Renal pelvis (tissue), 4 donors: ENCODE results near the gene FNIP2. TPM values are rescaled to one million over a fixed set of nuclear protein-coding genes. Genes with fewer than 3 reads are reported as not detected.

ENCODE experiments used
- DNase-seq: peaks from one replicate; pipeline ENCODE4 v3.0.0-alpha.2; 2013
- polyA plus RNA-seq, 3 donors: library from polyadenylated mRNA; unstranded; fragments of 120-200 nt; gene quantifications; one replicate each; pipeline ENCODE4 v1.2.1, GENCODE V29; 2013; ENCODE audit not compliant: insufficient read length in 3 of 3

The FNIP2 gene
- polyA plus RNA-seq, 3 donors: 42.8 to 43.6 (median 43.0) TPM

DNA sequence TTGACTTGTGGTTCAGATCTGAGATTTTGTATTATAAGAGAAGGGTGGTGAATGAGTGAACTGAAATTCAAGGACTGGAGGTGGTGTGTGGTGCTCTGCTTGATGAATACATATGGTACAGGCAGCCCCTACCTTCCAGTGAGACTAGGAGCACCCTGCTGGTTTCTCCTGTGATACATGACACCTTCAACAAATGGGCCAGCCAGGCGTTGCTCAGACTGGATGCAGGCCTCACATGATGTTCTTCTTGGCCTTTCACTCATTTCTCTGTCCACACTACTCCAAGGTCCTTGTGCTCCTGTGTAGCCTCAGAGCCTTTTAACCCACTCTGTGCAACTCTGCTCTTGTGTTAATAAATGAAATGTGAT is 67.2 kb downstream of the FNIP2 start:
- no peak for DNase-seq

DNA sequence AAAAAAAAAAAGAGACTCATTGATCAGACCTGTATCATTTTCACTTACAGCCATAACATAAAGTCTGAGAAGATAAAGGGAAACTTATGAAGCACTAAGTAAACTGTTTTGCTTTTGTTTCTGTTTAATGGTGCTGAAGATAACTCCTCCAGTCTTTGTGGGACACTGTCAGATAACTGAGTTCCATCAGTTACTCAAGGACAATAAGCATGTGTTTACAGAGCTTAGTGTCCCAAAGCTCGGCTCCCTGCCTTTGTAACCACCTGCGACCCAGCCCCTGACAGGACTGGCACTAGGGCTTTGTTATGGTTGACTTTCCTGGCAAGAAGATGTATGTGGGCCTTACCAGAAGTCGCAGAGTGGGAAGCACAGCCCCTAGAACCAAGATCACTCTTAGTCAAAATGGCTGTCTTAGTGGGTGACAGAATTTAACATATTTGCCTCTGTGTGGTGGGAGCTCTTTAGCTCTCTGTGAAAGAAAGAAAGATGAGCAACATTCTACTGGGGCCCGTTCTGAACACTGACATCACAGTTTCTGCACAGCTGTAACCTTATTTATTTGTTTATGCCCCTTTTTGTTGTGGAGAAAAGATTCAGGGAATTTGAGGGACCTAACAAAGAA is 68.1 kb downstream of the FNIP2 start:
- DNase-seq: no peak

DNA sequence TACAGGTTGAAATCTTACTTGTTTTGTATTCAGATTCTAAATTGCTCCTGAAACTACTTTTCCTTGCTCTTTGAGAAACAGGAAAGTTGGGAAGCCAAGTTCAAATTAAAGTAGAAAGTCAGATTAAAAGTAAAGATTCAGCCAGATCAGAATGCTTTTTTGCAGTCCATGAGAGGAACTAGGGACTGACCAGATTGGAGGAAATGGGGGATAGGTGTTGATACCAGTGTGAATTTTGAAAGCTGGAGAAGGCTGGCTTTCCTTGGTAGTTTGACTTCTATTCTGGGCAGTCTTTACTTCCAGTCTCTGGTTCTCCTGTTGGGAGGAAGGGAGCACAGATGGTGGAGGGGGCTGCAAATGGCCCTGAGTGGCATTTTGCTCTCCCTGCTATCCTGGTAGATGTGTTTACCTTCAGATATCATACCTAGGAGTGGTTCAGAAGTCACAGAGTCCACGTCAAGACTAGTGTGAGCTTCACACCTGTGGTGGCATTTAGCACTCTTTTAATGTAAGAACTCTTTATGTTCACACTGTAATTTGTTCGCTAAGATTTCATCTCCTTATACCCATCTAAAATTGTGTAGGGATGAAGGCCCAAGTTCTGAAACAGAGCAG is 68.8 kb downstream of the FNIP2 start:
- no peak for DNase-seq

DNA sequence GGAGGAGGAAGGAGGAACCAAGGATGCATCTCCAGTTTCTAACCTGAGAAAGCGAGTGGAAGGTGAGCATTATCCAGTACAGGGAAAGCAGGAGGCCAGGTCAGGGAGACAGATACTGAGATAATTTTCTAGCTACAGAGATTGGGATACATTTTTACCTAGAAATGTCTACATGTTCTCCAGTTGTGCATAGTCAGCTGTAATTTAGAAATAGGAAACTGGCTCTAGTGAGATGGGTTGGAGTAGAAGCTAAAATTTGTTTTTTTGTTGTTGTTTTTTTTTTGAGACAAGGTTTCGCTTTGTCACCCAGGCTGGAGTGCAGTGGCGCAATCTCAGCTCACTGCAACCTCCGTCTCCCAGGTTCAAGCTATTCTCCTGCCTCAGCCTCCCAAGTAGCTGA is 71.3 kb downstream of the FNIP2 start:
- no peak for DNase-seq

DNA sequence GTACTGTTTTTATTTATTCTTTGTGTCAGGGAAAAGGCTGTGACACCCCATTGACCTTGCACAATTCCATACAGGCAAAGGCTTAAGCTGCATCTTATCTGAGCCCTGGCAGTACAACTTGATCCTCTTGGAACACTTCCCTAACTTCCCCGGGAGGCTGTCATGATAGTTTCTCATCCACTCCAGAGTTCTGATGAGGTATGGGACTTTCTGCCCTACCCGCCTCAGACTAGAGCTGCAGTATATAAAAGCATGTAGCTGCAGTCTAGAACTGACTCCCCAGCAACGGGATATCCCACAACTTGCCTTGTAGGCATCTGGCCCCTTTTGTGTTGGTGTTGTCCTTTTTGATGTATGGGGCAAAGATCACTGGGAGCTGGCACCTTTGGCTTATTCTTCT is 72.7 kb downstream of the FNIP2 start:
- DNase-seq: no peak

DNA sequence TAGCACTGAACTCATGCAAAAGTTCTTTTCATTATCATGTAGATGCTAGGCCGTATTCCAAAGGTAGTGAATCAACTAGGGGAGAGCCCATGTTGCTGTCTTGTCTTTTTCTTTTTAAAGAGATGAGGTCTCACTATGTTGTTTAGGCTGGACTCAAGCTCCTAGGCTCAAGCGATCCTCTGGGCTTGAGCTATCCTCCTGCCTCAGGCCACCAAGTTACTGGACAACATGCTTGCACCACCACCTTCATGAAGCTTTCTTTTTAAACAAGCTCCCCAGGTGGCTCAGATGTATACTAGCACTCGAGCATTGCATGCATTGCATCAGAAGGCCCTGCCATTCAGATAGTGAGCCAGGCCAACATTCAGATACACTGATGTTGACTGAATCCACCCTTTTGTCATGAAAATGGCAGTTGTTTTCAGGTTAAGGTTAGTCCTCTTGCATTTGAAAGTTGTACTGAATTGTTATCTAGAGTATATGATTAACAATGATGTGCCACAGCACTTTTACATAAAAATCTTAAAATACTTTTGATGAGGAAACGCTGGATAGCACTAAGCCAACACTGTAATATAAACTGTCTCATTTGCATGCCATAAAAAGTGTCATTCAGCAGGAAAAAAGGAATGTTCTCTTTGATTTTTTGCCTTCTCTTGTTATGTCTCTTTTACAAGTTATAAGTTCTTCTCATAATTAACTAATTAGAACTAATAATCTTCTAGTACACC is 76.7 kb downstream of the FNIP2 start:
- no peak for DNase-seq

DNA sequence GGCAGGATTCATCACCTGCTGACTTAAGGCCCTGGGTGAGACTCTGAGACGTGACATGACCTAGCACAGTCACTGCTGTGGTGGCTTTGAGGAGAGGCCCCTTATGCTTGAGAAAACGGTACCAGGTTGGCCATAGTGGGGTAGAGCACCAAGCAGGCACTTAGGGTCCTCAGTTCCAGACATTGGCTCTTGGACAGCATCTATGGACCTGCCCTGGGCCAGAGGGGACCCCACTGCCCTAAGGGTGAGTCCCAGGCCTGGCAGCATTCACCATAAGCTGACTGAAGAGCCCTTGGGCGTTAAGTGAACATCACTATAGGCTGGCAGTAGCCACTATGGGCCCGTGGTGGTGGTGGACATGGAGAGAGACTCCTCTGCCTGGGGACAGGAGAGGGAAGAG is 78.7 kb downstream of the FNIP2 start:
- no peak for DNase-seq

DNA sequence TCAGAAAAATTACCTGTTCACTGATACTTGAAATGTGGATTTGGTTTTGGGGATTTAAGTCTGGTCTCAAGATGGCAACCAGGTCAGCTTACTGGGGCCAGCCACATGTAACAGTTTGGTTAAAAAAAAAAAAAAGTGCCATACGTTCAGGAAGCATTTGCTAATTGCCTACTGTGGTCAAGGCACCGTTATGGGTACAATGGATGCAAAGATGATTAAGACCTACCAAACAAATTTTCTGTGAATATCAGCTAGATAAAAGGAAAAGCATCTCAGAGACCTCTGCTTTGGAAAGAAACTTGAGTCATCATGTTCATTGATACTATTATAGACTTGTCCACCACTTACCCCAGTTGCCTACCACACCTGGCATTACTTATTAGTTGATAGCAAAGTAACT is 80.9 kb downstream of the FNIP2 start:
- no peak for DNase-seq

DNA sequence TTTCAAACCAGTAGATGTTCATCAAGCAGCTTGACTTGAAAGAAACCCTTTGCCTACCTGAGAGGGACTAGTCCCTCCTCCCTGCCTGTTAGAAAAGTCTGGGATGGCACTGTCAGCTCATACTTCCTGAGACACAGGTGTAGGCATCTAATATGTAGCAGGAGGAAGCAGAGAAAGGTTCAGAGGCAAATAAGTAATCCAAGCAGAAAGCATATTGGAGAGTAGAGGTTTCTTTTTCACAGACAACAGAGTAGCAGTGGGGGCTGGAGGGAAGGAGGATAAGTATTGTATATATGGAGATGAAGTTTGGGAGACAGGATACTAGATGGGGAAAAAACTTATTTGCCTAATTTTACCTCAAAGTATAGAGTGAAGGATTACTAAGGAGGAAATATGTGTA is 81.5 kb downstream of the FNIP2 start:
- no peak for DNase-seq

DNA sequence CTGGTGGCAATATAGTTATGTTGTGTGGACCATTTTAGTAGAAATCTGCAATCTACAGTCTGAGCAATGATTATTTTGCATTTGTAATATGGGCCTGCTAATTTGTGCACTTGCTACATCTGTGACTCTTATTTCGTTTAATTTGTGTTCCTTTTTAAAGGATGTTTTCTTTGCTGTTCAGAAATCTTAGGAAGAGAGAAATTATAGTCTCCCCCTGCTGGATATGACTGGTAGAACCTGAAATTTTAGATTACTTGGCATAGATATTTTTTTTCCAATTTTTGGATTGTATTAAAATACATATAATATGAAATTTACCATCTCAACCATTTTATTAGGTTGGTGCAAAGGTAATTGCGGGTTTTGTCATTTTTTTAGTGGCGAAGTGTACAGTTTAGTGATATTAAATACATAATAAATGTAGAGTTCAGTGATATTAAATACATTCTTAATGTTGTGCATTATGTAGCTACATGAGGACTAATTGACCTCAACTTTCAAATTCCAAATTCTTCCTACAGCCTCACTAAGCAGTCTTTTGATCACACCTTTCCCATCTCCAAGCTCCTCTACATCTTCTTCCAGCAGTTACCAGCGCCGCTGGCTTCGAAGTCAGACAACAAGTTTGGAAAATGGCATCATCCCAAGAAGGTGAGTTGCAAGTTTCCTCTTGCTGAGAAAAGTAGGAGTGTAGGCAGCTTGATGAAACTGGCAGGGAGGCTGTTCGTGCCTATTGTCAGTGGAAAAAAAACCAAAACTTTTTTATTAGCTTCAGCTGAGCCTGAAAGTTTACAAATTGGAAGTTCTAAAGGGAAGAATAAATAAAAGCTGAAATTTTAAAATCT is 82.2 kb downstream of the FNIP2 start:
- DNase-seq: peak; percentile 24

DNA sequence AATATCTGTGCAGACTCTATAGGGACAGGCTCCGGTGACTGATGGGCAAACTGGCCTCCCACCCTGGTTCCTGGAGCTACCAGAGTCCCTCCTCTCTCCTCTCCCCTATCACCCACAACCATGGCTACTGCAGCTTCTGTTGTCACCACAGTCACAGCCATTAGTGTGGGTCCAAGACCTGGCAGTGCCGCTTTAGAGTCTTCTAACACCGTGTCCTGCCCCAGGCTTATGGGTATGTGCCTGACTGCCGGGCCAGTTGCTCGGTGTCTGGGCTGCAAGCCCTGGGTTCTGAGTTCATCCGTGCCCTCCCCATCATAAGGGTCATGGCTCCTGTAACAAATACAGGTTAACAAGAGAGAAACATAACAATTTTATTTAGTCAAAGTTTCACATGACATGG is 85.4 kb downstream of the FNIP2 start:
- DNase-seq: no peak

DNA sequence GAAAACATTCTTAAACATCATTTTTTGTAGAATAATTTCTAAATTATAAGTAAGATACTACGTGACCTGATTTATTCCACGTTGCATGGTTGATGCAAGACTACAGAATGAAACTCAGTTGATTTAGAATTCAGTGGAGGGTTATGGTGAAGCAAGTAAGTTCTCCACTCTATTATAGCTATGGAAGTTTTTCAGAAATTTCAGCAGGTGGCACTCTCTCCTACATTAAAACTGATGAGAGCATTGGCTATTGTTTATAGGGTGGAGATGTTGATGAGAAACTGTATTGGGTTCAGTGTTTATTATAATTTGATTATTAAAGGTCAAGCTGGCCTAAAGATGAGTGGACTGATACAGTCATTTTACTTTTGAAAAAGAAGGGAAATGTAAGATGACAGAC is 88.0 kb downstream of the FNIP2 start:
- DNase-seq: no peak

DNA sequence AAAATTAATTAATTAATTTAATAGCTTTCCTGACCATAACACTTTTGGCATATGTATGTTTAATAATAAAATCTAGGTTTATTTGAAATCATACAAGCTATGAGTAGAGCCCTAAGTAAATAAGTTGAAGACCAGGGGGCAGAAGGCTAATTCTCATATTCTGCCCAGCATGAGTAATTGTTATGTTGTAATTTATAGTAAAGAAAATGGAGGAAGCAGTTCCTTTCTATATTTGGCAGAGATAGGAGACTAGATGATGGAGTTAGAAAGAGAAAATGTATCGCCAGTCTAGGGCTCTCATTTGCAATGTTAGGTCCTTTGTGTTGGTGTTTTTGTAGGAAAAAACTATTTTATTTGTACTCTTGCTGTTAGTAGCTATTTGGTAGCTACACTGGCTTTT is 89.1 kb downstream of the FNIP2 start:
- DNase-seq: no peak

DNA sequence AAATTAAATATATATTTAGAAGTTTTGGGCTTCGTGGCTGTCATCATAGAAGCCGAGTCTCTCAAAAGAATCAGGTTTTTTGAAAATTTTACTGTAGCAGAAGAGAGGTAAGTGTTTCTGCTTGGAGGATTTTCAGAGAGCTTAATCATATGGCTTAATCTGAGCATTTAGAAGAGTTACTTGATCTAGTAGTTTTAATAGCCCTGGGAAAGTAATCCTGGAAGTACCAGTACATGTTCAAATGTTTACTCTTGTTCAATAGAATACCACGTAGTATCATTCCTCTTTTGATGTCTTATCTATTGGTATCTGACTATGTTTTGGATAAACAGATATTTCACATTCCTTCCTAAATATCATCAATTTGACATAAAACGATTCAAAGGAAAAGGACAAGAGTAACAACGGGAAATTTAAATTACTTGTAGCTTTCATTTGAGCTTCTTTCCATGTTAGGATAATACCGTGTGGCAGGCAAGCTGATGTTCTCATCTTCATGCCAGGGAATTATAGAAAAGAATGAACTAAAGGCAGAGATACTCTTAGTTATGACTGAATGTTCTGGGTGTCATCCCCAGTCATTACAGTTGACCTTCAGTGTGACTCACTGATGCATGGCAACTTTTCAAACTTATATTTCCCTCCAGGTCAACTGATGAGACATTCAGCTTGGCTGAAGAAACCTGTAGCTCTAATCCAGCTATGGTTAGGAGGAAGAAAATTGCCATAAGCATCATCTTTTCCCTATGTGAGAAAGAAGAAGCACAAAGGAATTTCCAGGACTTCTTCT is 89.8 kb downstream of the FNIP2 start:
- no peak for DNase-seq

DNA sequence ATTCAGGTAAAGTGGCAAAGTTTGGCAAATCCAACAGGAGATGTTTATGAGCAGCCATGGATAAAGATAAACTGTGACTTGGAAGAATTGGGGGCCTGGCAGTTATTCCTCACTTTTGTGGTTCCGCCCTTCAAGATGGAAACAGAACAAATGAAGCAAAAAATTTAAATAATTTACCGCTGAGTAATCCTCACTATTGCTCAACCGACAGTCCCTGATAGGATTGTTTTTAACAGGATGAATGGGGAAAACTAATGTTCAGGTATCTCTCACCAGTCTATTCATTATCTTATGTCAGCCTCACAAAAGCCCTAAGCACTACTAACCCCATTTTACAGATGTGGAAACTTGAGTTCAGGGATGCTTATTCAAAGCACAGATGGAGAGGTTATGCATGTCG is 90.8 kb downstream of the FNIP2 start:
- no peak for DNase-seq

DNA sequence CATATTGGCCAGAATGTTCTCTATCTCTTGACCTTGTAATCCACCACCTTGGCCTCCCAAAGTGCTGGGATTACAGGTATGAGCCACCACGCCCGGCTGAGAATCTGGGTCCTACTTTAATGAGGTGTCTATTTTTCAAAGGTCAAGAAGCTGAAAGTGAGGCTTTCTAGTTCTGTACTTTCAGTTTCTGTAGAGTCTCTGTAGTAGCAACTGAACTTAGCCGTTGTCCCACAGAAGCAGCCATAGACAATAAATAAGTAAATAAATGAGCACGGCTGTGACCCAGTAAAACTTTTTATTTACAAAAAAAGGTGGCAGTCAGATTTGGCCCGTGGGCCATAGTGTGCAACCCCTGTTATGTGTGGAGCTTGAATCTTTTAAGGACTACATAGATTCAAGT is 92.0 kb downstream of the FNIP2 start:
- no peak for DNase-seq

DNA sequence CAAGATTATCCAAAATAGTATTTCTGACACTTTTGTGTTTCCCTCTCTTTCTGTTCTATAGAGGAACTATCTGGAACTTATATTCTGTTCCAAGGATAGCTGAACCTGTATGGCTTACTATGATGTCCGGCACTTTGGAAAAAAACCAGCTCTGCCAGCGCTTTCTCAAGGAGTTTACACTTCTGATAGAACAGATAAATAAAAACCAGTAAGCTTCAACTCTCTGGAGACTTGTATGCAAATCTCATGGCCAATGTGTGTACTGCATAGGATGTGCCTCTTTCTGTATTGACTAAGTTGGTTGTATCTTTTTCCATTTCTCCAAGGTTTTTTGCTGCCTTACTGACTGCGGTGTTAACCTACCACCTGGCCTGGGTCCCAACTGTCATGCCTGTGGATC is 92.5 kb downstream of the FNIP2 start:
- no peak for DNase-seq

DNA sequence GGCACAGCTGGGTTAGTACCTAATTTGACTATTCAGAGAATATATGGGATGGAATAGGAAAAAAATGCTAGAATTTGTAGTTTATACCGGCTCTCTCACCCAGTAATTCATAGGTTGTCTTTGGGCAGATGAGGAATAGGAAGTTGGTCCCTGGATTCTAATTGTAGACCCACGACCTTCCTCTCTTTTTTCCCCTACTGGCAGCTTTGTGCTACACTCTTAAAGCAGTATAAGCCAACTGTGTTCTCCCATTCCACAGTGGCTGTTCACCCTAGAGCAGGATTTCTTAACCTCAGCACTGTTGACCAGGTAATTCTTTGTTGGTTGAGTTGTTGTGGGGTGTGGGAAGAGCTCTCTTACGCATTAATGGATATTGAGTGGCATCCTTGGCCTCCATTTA is 92.9 kb downstream of the FNIP2 start:
- DNase-seq: no peak

DNA sequence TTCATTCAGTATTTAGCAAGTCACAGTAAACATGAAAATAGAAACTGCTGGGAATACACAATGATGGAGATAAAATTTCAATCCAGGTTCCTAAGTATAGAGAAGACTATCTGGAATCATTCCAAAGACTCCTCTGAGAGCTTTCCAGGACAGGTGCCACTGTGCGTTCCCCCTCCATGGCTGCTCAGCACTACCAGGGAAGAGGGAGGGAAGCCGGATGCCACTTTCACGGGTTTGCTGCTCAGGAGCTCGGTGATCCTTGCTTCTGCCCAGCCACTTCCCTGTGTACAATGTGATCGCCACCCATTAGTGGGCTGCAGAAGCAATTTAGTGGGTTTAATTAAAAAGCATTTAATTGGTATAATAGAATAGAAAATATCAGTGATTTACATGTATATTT is 94.5 kb downstream of the FNIP2 start:
- no peak for DNase-seq

DNA sequence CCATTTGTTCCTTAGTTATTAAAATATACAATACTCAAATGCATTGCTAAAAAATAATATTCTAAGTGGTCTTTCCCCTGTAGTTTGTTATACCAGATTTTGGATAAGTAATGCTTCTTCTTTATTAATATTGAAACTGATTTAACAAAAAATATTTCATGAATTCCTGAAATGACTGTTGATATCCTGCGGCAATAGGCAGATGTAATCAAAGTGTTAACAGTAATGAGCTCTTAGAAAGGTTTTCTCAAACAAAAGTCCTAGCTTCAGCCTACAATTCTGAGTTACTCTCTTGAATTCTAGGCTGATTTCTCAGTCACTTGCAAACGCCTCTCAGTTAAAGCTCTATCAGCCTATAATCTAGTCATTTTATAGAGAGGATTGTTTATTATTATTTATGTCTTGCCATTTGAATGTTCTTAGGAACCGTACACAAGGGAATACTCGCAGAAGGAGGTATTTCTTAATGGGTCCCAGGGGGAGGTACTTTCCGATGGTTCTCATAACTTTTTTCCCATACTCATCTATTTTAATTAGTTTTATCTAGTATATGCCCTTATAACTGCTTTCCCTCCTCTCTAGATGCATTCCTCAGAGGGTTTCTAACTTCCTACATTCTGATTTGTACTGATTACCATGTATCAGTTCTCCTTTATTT is 96.8 kb downstream of the FNIP2 start:
- no peak for DNase-seq

DNA sequence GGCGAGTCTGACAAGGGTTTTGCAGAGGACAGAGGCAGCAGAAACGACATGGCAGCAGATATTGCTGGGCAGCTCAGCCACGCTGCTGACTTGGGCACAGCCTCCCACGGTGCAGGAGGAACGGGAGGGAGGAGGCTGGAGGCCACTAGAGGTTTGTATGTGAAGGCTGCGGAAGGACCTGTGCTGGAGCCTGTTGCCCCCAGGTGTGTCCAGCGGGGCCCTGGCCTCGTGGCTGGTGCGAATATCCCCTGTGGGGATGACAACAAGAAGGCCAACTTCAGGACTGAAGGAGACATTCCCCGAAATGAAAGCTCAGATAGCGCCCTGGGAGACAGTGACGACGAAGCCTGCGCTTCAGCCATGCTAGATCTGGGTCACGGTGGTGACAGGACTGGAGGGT is 100.2 kb downstream of the FNIP2 start:
- no peak for DNase-seq
